Stimulated activated CD4-positive, alpha-beta T cell treated with anti-CD3 and anti-CD28 coated beads, Interleukin-12 subunit alpha, Interleukin-12 subunit beta, amount 100 ng/mL, for 48 hours (primary cell): ENCODE data around the gene CHST13.

ENCODE experiments used
- DNase-seq, 3 donors: peaks; one replicate each; pipeline ENCODE4 v3.0.0-alpha.2; 2020; ENCODE audit warnings: low read depth in 2 of 3, low spot score in 1 of 3

Gene CHST13

DNA sequence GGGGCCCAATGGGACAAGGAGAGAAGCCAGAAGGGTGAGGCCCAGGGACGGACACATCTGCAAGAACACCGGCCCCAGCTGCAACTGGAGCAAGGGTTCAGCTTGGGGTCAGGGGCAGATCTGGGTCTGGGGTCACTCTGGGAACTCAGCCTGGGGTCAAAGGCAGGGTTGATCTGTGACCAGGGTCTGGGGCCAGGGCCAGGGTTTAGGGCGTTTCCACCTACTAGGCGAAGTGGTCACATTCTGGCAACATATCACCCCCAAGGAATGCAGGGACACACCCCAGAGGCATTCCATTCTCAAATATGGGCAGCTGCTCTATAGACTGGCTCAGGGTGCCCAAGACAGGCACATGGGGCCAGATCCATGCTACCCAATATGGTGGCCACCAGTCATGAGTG is 15.4 kb upstream of the CHST13 start:
- no peak for DNase-seq

DNA sequence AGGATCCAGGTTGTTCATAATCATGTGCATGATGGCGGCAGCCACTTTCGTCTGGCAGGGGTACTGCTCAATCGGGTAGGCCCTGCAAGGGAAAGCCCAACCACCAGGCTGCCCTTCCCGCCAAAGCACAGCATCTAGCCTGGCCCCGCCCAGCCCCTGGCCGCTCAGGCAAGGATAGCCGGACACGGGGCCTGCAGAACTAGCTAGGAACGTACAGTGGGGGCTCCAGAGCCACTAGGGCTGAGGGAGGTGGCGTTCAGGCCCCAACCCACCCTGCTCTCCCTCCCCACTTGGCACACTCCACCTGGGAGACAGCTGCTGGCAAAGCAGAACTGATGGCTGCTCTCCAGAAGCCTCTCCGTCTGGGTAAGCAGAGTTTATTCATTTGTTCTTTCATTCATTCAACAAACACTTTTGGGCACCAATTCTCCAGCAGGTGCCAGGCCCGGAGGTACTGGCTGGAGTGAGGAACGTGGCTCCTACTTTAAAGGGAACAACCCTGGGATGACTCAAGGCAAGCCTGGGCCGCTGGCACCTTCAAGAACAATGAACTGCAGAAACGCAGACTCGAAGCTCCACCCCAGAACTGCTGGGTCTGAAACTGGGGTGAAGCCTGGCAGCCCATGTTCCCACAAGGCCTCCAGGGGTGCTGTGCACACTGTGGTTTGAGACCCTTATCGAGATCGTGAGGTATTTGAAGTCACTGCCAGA is 14.2 kb upstream of the CHST13 start:
- DNase-seq, result no peak

DNA sequence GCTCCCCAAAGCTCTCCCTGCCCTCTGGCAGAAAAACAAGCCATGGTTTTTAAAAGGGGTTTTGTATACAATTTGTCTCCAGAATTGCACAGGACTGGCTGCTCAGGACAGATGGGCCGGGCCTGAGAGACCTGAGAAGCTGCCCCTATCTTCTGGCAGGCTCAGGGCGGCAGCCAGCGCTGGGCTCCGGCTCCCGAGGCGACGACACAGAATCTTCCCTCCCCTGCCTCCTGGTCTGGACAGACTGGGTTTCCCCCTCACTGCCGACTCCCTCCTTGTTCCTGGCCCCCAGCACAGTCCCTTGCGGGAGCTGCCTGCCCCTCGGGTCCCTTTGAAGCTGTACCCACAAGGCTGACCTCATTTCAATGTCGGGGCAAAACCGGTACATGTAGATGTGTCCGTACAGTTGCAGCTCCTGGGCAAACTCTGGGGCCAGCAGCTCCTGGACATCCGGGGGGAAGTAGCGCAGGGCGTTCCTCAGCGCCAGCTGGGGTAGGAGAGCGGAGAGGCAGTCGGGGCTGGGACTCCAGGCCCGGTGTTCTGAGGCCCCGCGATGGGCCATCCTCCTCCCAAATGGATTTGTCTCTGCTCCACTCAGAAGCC is 13.5 kb upstream of the CHST13 start:
- DNase-seq, result no peak

DNA sequence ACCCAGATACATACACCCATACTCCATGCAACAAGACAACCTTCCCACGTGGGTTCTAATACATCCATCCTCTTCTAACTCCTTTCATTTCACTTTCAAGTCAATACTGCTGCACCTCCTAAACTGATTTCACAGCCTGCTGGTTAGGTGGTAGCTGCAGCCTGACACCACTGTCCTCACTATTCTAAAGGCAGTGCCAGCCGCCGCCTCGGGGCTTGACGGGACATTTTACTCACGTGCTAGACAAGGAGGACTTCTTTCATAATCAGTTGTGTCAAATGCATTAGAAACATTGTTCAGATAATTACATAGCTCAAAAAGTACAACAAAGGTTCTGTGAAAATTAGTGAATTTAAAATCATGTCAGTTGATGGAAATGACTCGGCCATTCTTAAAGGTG is 12.7 kb upstream of the CHST13 start:
- no peak for DNase-seq

DNA sequence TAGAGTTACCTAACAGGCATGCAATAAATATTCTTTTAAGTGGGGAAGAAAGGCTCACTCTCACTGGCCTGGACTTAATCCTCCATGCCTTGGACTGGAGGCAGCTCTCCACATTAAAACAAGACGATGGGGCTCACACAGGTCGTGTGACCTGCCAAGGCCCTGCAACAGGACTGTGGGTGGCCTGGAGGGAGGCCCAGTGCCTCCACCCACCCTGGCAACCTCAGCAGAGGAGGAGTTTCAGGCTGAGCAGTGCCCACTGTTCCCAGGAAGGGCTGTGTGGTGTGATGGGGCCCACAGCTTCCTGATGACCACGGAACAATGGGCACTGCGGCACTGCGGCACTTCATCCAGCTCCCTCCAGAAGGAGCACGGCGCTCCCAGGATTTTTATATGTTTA is 11.9 kb upstream of the CHST13 start:
- no peak for DNase-seq

DNA sequence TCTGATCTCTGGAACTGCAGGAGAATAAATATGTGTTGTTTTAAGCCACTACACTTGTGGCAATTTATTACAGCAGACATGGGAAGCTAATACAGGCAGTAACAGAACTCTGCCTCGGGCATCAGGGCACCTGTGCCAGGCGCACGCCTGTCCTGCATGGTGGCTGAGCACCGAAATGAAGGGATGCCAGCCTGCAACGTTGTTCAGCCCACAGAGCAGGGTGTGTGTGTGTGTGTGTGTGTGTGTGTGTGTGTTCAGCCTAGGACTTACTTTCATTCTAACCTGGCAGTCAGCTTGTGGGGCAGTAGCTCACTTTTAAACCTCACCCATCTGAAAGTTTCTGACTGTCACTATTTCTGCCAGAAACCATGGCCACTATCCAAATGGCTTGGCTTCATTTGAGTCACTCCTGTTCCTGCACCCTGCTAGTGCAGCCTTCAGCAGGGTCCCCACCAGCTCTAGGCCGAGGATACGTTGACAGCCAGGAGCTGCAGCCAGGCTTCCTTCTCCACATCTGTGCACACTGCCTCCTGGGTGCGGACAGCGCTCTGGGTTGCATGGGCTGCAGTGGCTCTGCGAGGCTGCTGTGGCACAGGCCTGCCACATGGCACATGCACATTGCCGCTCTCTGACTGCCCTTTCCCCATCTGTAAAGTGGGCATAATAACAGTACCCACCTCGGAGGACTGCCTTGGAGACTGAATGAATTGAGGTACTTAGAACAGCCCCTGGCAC is 10.9 kb upstream of the CHST13 start:
- DNase-seq, result no peak

DNA sequence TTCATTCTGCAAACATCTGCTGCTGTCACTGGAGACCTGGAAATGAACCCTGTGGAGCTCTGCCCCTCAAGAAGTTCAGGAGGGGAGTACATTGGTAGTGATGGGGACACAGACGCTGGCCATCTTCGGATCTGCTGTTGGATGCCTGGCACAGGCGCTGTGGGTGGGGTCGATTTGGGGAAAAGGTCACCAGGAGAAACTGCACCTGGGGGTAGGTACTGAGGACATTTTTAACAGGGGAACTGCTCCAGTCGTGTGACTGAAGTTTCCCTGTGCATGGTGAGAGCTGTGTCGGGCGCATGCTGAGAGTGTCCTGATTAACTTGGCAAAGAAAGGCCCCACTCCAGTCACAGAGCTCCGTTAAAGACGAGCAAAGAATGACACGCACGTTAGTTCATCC is 9.8 kb upstream of the CHST13 start:
- DNase-seq, result no peak

DNA sequence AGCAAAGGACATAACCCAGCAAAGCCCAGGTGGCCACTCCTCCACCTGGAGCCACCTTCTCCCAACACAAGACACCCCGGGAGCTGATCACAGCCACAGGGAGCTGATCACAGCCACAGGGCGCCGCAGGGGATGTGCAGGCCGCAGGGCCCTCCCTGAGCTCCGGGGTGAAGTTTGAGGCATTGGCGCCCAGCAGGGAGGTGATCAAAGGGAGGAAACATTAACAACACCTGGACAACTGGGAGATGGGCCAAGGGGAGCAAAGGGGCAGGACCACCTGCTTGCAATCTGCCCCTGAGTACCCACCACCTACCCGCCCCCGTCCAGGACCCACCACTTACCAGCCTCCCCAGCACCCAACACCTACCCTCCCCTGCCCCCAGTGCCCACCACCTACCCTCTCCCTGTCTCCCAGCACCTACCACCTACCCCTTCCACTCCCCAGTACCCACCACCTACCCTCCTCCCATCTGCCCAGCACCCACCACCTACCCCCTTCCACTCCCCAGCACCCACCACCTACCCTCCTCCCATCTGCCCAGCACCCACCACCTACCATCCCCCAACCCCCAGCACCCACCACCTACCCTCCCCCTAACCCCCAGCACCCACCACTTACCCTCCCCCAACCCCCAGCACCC is 8.8 kb upstream of the CHST13 start:
- DNase-seq, result no peak

DNA sequence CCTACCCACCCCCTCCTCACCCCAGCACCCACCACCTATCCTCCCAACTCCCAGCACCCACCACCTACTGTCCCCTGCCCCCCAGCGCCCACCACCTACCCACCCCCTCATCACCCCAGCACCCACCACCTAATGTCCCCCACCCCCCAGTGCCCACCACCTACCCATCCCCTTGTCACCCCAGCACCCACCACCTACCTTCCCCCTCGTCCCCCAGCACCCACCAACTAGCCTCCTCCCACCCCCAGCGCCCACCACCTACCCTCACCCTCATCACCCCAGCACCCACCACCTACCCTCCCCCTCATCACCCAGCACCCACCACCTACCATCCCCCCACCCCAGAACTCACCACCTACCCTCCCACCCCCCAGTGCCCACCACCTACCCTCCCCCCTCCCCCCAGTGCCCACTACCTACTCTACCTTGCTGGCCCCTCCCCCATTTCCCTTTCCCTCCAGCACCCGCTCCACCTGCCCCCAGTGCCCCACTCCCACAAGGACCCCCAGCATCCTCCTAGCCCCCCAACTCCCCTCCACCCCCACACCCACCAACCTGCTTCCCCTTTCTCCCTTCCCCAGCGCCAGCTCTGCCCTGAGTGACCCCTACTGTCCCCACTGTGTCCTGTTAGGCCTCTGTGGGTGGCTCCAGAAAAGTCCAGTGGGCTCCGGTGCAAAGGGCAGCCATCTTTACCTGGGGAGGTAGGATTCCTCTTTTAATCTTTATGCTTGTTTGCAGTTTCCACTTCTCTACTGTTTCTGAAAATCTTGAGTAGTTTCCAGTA is 7.6 kb upstream of the CHST13 start:
- no peak for DNase-seq

DNA sequence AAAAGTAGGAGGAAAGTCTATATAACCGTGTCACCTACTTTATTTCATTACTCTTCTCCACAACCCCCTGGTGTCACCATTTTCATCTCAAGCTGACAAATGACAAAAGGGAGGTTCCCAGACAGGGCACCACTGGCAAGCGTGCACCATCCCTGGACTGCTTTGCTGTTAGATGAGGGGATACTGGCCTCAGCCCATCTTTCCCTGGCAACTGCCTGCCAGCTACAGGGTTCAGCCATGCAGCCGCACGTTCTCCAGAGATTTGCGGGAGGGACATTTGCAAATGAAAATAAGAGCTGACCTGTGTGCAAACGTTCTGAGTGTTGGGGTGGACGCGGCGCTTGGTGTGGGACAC is 7.0 kb upstream of the CHST13 start:
- no peak for DNase-seq

DNA sequence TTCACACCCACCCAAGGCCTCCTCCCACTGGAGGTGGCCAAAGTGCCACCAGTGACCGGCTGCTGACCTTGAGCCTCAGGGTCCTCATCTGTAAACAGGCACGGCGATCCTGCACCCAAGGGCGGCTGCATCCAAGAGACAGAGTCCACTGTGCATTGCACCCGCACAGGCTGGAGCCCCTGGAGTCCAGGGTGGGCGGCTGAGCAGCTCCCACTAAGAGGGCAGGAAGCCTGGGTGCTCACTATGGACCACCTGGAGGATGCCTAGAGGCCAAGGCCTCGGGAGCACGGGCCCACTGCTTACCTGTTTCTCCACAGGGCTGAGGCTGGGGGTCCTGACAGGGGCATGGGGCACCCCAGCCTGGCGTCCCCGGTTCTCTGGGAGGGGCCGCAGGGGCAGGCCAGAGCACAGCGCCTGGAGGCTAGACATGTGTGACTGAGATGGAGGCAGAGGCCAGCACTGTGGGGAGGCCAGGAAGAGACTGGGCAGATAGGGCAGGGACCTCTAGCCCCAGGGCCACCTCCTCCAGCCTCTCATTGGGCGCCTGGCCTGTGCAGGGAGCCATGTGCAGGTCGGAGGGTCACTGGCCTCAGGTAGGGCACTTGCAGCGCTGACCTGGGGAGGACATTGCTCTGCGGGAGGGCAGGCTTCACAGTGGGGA is 6.5 kb upstream of the CHST13 start, which contains the start of gene UROC1:
Gene UROC1 (minus strand): TSS at position 483 of the 661 bp plus-strand sequence. CDS start 54 bp downstream, at position 429.
- DNase-seq, result no peak

DNA sequence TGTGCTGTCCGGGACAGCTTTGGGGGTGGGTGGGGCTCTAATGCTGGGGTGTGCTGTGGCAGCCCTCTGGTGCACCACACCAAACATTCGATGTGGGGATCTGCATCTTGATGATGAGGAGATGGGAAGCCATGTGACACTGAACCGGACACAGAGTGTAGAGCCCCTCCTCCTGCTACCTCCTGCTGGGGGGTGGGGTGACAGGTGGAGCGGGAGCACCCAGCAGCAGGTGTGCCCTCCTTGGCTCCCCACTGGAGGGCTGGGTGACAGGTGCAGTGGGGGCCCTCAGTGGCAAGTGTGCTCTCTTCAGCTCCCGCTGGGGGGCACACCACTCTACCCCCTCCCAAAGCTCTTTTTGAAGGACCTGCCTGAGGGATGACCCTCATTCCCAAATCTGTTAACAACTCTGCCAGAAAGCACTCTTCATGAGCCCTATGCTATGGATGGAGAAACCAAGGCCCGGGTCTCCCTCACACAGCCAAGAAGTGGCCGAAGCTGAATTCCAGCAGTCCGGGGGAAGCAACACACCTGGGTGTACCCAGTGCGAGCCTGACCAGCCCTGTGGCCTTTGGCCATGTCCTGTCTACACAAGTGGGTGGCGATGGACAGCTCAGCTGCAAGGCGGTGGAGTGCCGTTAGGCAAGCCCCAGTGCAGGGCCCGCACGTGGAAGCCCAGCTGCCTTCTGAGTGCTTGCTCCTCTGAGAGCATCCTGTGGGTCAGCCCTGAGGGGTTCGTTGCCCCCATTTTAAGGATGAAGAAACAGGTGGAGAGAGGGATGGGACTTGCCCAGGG is 5.8 kb upstream of the CHST13 start:
- DNase-seq, result no peak

DNA sequence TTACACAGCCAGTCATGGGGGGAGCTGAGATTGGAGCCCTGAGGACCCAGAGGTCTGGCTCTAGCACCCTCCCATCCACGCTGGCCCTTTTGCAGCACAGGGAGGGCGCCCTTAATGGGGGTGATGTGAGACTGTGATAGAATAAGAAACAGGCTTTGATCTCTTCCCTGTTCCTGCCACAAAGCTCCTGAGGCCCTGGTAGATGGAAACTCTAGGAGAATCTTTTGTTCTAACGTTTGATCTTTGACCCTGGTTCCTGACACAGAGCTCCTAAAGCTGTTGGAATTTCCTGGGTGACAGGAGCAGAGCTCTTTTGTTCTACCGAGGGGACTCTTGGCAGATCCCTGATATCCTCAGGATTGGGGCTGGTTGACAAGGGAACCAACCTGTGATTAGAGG is 5.2 kb upstream of the CHST13 start:
- no peak for DNase-seq

DNA sequence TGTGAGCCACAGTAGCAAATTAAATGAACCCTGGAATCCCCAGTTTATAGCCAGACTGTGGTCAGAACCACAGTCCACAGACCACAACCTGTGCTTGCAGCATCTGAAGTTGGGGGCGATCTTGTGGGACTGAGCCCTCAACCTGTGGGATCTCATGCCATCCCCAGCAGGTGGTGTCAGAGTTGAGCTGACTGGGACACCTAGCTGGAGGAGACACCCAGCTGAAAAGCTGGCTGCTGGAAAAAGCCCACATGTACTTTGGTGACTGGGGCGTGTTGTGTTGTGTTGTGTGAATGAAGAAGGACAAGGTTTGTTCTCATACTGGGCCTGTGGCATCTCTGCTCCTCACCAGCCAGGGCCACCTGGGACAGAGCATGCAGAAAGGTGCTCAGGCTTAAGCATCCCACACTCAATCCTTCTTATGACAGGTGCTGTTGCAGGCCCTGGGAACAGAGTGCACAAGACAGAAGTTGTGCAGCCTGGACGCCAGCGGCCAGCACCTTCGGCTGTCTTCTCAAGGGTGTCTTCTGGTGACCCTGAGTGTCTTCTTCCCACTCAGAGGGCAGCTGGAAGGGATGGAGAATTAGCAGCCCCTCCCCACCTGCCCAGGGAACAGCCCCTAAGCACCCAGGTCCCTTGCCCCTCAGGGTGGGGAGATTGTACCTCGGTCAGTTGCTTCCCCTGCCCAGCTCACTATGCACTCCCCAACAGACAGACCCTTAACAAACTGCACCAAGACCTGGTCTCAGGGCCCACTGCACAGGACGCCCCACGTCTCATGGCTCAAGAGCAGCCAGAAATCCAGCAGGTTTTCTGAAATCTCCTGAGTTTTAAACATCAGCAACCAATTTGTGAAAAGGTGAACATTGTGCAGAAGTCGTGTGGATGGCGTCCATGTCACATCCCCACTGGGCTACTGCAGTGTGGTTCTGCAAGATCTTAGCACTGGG is 4.2 kb upstream of the CHST13 start:
- no peak for DNase-seq

DNA sequence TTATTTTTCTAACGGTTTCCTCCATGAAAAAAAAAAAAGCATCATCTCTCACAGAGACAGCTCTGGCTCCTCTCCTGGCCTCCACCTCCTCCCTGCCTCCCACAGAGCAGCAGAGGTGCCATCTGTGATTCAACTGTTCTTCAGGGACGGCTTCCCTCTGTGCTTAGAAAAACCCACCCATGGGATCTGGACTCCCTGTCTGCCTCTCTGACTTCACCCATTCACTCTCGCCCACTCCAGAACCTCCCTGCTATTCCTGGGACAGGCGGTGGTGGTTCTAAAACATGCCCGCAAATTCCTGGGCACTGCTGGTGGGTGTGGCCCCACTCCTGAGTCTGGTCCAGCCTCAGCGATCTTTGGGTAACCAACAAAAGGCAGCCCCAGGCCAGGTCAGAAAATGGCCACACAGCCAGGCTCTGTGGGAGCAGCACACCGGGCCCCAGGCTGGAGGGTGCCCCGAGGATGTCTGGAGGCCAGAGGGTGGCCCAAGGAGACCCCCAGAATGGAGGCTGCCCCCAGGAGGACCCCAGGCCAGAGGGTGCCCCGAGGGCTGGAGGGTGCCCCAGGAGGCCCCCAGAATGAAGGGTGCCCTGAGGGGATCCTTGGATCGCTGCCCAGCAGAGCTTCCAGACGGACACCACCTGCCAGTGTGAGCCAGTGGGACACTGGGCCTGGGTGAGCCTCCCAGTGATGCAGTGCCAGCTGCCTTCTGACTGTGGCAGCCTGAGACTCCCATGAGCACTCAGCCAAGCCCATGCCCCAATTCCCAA is 2.6 kb upstream of the CHST13 start:
- DNase-seq, result no peak

DNA sequence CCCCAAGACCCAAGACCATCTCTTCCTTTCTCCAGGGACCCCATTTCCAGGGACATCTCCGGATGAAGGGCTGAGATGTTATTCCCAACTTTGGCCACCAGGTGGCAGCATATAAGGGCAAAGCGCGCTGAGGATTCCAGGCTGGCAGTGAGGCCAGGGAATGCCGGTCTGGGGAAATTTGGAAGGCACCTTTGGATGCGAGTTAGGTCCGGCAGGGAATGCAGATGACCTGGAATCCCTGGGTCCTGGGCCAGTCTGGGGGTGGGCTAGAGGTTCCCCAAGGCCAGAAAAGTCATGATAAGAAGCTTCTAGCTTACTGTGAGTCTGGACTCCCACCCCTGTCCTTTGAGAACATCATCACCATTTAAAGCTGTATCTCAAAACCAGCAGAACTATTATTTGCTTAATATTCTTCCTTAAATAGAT is 1.6 kb upstream of the CHST13 start:
- peak in 2 of 3 donors; percentile 26 to 27 for DNase-seq

DNA sequence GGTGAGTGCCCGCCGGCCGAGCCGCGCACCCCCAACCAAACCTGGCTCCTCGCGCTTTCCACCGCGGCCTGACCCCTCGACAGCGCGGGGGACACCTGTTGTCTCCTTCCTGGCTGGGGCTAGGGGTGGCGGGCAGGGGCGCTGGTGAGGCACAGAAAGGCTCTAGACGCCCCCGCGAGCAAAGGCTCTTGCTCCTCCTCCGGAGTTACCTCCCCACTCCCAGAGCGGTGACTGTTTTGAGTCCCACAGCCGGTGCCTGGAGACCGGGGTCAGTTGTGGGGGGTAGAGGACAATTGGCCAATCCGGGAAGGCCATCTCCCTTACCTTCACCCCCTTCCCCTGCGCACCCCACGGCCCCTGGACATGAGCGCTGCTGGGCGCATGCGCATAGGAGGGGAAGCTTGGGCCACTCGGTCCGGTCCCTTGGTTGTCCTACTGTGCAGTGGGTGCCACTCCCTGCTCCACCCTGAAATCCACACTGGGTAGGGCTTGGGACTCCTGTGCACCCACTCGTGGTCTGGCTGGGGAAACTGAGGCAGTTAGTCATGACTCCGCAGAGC is 554 bp downstream of the CHST13 start:
- no peak for DNase-seq
